Measurements from ENCODE around the gene SKAP2.

SKAP2 gene

GRCh38 chr7:26658389-26659084, 205.9 kb downstream of the SKAP2 start:
- no peak for DNase-seq

DNA sequence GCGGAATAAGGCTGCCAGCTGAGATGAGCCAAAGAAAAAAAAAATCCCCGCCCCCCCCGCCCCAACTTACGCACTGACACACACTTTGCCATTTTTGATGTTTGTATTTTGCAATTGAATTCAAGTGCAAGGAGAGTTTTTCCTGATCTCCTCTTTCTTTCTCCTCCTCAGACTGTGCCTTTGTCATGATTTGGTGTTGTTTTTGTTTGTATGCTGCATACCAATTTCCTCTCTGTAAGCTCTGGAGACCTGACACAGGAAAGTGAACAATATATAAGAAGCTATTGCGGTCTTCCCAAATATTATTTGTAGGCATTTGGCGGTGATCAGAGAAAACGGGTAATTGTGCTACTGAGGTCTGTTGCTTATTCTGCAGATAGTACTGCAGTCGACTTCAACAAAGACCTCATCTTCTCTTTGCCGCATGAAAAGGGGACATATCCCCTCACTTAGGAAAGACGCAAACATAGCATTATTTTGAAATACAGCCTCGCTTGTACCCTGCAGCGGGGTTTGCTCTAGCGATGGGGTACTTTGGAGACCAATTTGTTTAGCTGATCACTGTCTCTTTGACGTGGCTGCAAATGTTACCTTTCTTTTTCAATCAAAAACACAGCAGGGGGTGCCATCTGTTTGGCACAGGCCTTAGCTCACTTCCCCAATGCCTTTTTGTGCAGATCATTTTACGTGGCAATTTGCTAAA, 206.6 kb downstream of the SKAP2 start:
- no peak for DNase-seq

GRCh38 chr7:26657206-26657641, 207.2 kb downstream of the SKAP2 start:
- DNase-seq: no peak

DNA sequence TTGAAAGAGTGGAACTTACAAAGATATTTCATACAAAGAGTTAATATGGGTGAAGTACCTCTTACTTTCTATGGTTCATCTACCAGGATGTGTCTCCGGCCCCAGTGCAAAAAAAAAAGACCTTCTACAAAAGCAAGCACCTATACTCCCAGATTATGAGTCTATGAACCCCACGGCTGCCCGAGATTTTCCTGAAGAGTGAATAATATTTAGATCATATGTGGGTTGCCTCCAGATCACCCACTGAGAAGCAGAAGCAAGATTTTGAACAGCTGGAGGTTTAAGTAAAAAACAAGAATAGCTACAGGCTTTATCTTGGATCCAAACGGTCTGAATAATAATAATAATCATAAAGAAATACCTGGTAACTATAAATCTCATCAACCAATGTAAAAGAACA, 207.7 kb downstream of the SKAP2 start:
- DNase-seq: no peak

GRCh38 chr7:26655781-26656180, 208.6 kb downstream of the SKAP2 start:
- DNase-seq: no peak

DNA sequence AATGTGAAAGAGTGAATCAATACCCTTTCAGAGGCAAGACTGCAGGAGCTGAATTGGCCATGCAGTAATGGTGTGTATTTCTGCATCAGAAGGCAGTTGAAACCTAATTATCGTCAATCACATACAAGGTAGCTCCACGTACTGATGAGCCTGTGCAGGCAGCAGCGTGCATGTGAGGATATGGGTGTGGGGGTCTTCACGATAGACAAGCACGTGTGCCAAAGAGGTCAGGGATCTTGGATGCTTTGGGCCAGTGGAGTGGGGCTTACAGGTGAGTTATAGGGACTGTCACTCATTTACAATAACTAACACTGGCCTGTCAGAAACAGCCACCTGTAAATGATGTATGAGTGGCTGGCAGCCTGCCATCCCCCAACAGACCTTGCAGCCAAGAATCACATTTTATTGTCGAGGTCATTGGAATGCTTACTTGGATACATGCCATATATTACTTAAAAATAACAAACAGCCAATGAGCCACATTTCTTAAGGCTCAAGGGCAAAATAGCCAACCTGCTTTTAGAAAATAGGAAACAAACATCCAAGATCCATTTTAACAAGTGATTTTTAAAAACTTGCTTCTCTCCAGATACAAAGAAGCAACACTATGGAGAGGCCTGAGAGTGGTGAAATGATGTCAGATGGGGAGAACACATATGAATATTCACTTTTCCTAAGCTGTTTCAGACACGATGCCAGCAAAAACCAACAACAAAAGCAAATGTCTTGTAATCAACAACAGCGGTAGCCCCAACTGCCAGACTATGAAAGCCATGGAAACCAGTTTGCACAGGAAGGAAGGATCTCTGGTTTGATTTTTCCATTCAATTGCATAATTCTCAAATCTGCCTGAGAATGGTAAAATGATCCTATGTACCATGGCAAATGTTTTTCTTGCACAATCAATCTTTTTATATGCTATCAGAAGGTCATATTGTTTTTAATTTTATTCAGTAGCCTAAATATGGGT, 210.7 kb downstream of the SKAP2 start:
- DNase-seq: no peak

DNA sequence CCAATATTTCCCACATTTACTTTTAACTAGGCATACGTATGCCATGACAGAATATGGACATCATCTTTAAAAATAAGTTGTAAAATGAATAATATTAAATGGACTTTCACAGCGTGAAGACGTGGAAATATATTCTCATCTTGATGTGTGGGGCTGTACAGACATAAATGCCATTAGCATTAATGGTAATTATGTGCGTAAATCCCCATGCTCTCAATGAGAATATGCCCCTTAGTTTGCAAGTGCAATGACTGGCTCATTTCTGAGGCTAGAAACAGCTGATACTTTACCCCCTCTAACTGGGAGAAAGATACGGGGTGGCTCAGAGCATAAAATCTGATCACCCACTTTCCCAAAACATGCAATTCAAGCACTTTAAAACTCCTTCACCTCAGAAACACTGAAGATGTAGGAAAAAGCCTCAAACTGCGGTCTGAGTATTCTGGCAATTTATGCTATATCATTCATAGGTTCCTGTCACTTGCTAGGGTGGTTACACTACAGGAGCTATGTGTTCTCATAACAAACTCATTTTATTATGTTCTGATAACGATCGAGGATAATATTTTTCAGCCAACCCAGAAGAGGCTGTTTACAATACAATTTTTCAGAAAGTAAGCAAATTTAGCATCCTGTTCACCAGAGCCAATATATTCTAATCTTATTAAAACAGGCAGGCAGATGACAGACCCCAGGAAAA, 211.8 kb downstream of the SKAP2 start:
- DNase-seq: no peak

- no peak for DNase-seq
These were observed 214.3 kb downstream of the SKAP2 start for GRCh38 chr7:26650103-26650502.

GRCh38 chr7:26649388-26649787, 215.0 kb downstream of the SKAP2 start:
- no peak for DNase-seq

DNA sequence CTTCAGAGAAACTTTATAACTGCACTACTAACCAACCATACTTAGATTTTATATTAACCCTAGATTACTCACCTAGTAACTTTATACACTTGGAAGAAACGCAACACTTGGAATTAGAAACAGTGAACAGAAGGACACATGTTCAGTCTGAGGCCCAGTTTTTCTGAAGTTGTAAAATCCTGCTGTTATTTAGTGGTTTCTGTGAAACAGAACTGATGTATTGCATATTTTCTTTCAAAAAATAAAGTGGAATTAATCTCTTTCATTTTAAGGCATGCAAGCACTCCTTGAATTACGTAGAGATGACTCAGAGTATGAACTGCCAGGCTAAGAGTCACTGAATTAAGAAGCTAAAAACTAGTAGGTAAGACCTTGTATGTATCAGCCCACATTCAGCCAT, 215.8 kb downstream of the SKAP2 start:
- no peak for DNase-seq

DNA sequence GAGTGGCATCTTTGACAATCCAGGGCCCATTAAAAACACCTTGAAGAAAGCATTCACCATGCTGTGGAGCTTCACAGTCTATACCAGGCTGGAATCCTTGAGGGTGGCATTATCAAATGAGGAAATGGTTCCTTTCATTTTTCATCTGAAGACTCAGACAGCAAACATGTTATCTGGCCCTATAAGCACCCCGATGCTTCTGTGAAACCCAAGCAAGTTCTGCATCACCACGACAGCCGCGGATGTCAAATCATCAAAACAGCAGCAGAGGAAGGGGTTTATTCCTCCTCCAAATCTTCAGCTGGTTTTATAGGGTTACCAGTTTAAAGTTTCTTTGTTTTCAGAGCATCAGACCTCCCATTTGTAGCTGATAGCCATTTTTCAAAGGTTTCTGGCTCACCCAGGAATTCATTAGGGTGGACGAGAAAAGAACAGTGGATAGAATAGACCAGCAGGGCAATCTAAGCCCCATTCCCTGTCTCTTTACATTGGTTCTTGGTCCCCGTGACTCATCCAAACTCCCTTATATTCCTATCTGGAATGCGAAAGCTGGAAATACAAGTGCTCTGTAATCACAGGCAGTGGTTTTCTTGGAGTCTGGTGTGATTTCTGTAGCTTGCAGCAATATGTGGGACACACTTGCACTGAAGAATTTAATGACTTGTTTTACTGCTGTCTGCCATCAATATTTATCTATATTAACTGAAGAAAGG, 217.9 kb downstream of the SKAP2 start:
- DNase-seq: peak; percentile 23

GRCh38 chr7:26645121-26645520, 219.3 kb downstream of the SKAP2 start:
- DNase-seq: no peak

- DNase-seq: no peak
These were observed 222.0 kb downstream of the SKAP2 start for GRCh38 chr7:26642416-26642815.

DNA sequence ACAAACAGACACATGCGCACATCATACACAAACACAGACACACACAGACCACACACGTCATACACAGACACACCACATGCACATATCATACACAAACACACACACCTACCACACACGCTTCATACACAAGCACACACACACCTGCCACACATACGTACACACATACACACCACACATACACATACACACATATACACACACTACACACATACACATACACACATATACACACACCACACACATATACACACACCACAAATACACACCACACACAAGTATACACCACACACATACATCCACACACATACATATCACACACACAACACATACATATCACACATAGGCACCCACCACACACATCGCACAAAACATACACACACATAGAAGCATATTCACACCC, 224.7 kb downstream of the SKAP2 start:
- DNase-seq: no peak

DNA sequence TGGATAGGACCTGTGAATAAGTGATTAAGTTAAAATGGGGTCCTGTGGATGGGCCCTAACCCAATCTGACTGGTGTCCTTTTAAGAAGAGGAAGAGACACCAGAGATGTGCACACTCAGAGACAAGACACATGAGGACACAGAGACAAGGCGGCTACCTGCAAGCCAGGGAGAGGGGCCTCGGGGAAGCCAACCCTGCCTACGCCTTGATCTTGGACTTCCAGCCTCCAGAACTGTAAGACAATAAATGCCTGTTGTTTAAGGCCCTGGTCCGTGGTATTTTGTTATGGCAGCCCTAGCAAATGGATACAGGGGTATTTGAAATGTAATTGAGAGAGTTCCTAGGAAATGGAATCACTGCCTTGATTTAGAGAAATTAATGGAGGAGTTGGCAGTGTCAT, 225.3 kb downstream of the SKAP2 start:
- DNase-seq: no peak

DNA sequence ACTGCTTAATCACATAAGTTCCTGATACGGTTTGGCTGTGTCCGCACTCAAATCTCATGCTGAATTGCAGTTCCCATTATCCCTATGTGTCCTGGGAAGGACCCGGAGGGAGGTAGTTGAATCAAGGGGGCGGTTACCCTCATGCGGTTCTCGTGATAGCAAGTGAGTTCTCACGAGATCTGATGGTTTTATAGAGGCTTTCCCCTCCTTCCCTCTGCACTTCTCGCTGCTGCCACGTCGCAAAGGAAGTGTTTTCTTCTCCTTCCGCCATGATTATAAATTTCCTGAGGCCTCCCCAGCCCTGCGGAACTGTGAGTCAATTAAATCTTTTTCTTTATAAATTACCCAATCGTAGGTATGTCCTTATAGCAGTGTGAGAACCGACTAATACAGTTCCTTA, 226.2 kb downstream of the SKAP2 start:
- no peak for DNase-seq

GRCh38 chr7:26637610-26638009, 226.8 kb downstream of the SKAP2 start:
- no peak for DNase-seq

- no peak for DNase-seq
These were observed 227.6 kb downstream of the SKAP2 start for GRCh38 chr7:26636808-26637207.

DNA sequence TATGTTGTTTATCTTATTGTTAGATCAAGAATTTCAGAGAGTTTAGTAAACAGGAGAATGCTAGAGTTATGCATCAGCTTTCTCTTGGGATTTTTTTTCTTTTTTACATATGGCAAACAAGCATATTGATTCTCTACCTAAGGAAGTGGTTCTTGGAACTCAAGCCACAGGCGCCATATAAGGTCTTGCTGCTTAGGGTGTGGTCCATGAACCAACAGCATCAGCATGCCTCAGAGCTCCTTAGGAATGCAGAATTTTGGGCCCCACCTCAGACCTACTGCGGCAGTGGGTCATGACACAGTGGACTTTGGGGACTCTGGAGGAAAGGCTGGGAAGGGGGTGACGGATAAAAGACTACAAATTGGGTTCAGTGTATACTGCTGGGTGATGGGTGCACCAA, 230.8 kb downstream of the SKAP2 start:
- DNase-seq: no peak

DNA sequence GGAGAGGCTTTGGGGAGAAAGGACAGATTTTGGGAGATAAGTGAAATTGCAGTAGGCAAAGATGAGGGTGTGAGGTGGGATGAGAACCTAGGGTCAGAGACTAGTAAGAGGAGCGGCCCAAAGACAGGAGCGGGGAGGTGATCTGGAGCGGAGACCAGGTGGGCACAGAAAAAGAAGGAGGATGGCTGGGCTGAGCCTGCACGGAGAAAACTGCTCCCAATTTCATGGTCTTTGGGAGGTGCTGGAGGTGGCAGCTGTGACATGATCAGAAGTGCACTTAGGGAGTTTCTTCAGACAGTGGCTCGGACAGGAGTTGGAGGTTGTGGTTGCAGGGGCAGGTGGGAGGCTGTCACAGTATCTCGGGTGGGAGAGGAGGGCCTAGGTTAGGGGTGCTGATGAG, 232.8 kb downstream of the SKAP2 start:
- DNase-seq: no peak

GRCh38 chr7:26630941-26631580, 233.3 kb downstream of the SKAP2 start:
- DNase-seq: no peak

GRCh38 chr7:26630361-26630760, 234.0 kb downstream of the SKAP2 start:
- DNase-seq: no peak
